Lower leg skin (tissue), 4 donors: ENCODE data around the gene FLNA. TPM values are rescaled to one million over a fixed set of nuclear protein-coding genes. Genes with fewer than 3 reads are reported as not detected.

Experiments used
- DNase-seq, 2 donors: peaks; one replicate each; pipeline ENCODE4 v3.0.0-alpha.2; 2019; ENCODE audit warnings: low spot score in 2 of 2
- H3K4me3 ChIP-seq: fragments of 200-600 bp; sonication (generic); 2 replicates; pipeline ENCODE4 v1.5.1; 2017; ENCODE audit warnings: mild to moderate bottlenecking, low read depth; ENCODE audit not compliant: poor library complexity, severe bottlenecking
- POLR2A ChIP-seq, 2 donors: fragments of 450-650 bp; IDR thresholded peaks; one replicate each; pipeline ENCODE4 v1.6.1; 2016 to 2017; ENCODE audit warnings: antibody characterized with exemption in 2 of 2, mild to moderate bottlenecking in 1 of 2, moderate library complexity in 1 of 2
- WGBS, 2 donors: methylation state at CpG; one replicate each; pipeline ENCODE4 v1.1.5; 2018; 5-methylcytosine and 5-hydroxymethylcytosine counted together
- intact Hi-C: fragments of 100-400 bp; cut with DNase I; formaldehyde crosslinking; loops from one replicate; pipeline ENCODE4 v1.15.0; 2023; ENCODE audit warnings: low total_unique reads
- total RNA-seq, 4 donors: library from RNA; depleted of rRNA; stranded (reverse); fragments of >200 nt; gene quantifications; one replicate each; pipeline ENCODE4 v1.1.0, GENCODE V29; 2016
- TF ChIP-seq, protein P1 (sequence below), 3 donors: fragments of 450-650 bp; IDR thresholded peaks; one replicate each; pipeline ENCODE4 v1.5.1; 2016; ENCODE audit warnings: antibody characterized with exemption in 3 of 3, mild to moderate bottlenecking in 3 of 3, moderate library complexity in 2 of 3

FLNA gene
- total RNA-seq, 4 donors from 2014 or later, result 278 to 636 (median 365) TPM

DNA sequence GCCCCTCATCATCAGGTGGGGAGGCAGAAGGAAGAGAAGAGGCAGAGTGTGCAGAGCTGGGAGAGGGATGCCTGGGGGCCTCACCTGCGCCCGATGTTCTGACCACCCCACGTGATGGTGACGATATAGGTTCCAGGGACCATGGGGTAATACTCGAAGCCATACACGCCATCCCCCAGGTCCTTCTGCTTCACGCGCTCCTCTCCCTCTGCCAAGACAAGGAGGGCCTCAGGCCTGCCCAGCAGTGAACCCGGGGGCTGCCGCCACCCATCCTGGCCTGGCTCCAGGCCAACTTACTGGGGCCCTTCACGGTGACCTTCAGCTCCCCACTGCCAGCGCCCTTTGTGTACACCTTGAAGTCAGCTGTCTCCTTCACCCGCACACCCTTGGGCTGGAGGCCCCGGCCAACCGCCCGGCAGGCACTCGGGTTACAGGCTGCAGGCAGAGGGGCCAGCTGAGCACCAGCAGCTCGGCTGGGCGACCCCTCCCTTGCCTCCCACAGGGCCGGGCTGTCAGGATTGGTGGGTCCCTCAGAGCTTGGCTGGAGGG lies 9.3 kb downstream of the FLNA start:
- WGBS, 2 donors, result 73 to 84% methylated on average over 10 to 20 of the region's 20 CpGs
- H3K4me3 ChIP-seq, result no peak overlapping the region
- intact Hi-C loops, result no loop called here
- TF ChIP-seq, protein P1, sequence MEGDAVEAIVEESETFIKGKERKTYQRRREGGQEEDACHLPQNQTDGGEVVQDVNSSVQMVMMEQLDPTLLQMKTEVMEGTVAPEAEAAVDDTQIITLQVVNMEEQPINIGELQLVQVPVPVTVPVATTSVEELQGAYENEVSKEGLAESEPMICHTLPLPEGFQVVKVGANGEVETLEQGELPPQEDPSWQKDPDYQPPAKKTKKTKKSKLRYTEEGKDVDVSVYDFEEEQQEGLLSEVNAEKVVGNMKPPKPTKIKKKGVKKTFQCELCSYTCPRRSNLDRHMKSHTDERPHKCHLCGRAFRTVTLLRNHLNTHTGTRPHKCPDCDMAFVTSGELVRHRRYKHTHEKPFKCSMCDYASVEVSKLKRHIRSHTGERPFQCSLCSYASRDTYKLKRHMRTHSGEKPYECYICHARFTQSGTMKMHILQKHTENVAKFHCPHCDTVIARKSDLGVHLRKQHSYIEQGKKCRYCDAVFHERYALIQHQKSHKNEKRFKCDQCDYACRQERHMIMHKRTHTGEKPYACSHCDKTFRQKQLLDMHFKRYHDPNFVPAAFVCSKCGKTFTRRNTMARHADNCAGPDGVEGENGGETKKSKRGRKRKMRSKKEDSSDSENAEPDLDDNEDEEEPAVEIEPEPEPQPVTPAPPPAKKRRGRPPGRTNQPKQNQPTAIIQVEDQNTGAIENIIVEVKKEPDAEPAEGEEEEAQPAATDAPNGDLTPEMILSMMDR (IDR thresholded peaks at IDR 0.05), result no peak
- no peak for TF ChIP-seq POLR2A (IDR thresholded peaks at IDR 0.05)
- no peak for DNase-seq

- TF ChIP-seq, protein P1 (IDR thresholded peaks at IDR 0.05), result no peak
- TF ChIP-seq POLR2A (IDR thresholded peaks at IDR 0.05), result no peak
- DNase-seq, result no peak
- 85 to 90% methylated on average over 13 to 20 of the region's 20 CpGs for WGBS, 2 donors
- intact Hi-C loops, result no loop called here
- H3K4me3 ChIP-seq, result no peak overlapping the region
These were observed 10.6 kb downstream of the FLNA start for GRCh38 chrX:154363706-154364439.

DNA sequence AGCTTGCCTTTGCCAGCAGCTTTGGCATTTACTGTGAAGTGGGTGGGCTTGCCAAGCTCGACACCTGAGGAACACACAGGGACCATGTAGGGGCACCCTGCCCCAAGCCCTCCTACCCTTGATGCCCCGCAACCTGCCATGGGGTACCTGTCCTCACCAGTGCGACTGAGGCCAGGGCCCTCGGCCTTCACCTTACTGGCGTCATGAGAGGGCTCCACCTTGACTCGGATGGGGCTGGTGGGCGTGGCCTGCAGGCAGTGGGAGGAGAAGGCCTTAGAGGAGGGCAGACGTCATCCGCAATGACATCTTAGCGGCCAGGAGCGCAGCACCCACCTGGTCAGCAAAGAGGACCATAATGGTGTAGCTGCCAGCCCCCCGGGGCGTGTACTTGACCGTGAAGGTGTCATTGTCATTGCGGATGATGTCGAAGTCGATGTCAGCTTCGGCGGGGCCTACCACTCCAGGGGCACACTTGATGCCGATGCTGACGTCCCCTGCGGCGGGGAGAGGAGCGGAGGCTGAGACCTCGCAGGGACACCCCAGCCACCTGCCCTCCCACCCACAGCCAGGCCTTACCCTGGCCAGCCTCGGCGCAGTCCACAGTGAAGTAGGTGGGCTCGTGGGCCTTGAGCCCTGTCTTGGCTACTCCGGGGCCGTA lies 12.2 kb downstream of the FLNA start:
- intact Hi-C loops, result no loop called here
- no peak for DNase-seq
- H3K4me3 ChIP-seq, result no peak overlapping the region
- WGBS, 2 donors, result 90 to 91% methylated on average over 8 to 27 of the region's 30 CpGs
- TF ChIP-seq POLR2A (IDR thresholded peaks at IDR 0.05), result no peak
- TF ChIP-seq, protein P1 (IDR thresholded peaks at IDR 0.05), result no peak

DNA sequence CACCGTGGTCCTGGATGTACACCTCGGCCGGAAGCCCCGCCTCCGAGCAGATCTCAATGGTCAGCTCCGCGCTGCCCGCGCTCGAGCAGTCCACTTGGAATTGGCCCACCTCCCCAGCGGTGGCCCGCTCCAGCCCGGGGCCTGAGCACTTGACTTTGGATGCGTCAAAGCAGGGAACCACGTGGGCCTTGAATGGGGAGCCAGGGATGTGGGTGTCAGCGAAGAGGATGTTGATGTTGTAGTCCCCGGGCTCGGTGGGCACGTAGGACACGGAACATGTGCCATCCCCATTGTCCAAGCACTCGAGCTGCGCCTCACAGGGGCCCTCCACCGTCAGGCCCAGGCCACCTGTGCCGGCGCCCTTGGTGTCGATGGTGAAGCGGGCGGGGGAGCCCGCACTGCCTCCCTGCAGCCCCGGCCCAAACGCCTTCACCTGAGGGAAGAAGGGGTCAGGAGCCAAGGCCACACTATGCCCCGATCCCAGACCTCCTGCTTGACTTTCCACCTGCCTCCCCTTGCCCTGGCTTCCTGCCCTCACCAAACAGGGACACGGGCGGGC lies 14.2 kb downstream of the FLNA start:
- TF ChIP-seq, protein P1 (IDR thresholded peaks at IDR 0.05), result no peak
- no peak for TF ChIP-seq POLR2A (IDR thresholded peaks at IDR 0.05)
- no peak for DNase-seq
- intact Hi-C loops, result no loop called here
- 84 to 90% methylated on average over 12 to 31 of the region's 34 CpGs for WGBS, 2 donors
- H3K4me3 ChIP-seq, result no peak overlapping the region

- TF ChIP-seq, protein P1 (IDR thresholded peaks at IDR 0.05), result no peak
- TF ChIP-seq POLR2A (IDR thresholded peaks at IDR 0.05), result no peak
- intact Hi-C loops, result no loop called here
- no peak overlapping the region for H3K4me3 ChIP-seq
- no peak for DNase-seq
- WGBS, 2 donors, result 91% methylated on average over 10 to 39 of the region's 41 CpGs
These were observed 14.9 kb downstream of the FLNA start for GRCh38 chrX:154359362-154360154.
